GM19324 (cell line): ENCODE results near the gene PPIE.

Experiments used
- ATAC-seq: cut with Tn5 transposase; IDR thresholded peaks from one replicate; pipeline ENCODE4 v1.9.1; 2021; ENCODE audit warnings: mild to moderate bottlenecking, moderate library complexity; ENCODE audit not compliant: unreplicated experiment, low FRiP score

PPIE gene

GRCh38 chr1:39720094-39720999 is 18.3 kb upstream of the PPIE start:
- no peak for ATAC-seq

GRCh38 chr1:39721664-39722063 is 17.0 kb upstream of the PPIE start:
- no peak for ATAC-seq

GRCh38 chr1:39722495-39722894 is 16.2 kb upstream of the PPIE start:
- ATAC-seq: no peak

GRCh38 chr1:39726600-39726999 is 12.1 kb upstream of the PPIE start:
- no peak for ATAC-seq

- no peak for ATAC-seq
Observed at GRCh38 chr1:39727221-39727931, 11.3 kb upstream of the PPIE start.

- no peak for ATAC-seq
Observed at GRCh38 chr1:39727932-39728317, 10.8 kb upstream of the PPIE start.

GRCh38 chr1:39729030-39729429 is 9.7 kb upstream of the PPIE start:
- no peak for ATAC-seq

- ATAC-seq: no peak
Observed at GRCh38 chr1:39729842-39730241, 8.8 kb upstream of the PPIE start.

- no peak for ATAC-seq
Observed at GRCh38 chr1:39732730-39733129, 6.0 kb upstream of the PPIE start.

- no peak for ATAC-seq
Observed at GRCh38 chr1:39733161-39733560, 5.5 kb upstream of the PPIE start.

GRCh38 chr1:39735731-39736130 is 3.0 kb upstream of the PPIE start:
- no peak for ATAC-seq

- ATAC-seq: no peak
Observed at GRCh38 chr1:39737546-39738169, 1.0 kb upstream of the PPIE start.

- ATAC-seq: no peak
Observed at GRCh38 chr1:39745016-39745670, 6.5 kb downstream of the PPIE start.

GRCh38 chr1:39751595-39751994 is 12.9 kb downstream of the PPIE start:
- no peak for ATAC-seq

GRCh38 chr1:39752703-39753102 is 14.0 kb downstream of the PPIE start:
- no peak for ATAC-seq

GRCh38 chr1:39753132-39754025 is 14.7 kb downstream of the PPIE start:
- ATAC-seq: no peak

GRCh38 chr1:39754026-39754570 is 15.4 kb downstream of the PPIE start:
- ATAC-seq: no peak

GRCh38 chr1:39754906-39755504 is 16.3 kb downstream of the PPIE start:
- no peak for ATAC-seq

GRCh38 chr1:39755965-39756659 is 17.4 kb downstream of the PPIE start:
- no peak for ATAC-seq
